ENCODE results near the gene TCF20.

The TCF20 gene

DNA sequence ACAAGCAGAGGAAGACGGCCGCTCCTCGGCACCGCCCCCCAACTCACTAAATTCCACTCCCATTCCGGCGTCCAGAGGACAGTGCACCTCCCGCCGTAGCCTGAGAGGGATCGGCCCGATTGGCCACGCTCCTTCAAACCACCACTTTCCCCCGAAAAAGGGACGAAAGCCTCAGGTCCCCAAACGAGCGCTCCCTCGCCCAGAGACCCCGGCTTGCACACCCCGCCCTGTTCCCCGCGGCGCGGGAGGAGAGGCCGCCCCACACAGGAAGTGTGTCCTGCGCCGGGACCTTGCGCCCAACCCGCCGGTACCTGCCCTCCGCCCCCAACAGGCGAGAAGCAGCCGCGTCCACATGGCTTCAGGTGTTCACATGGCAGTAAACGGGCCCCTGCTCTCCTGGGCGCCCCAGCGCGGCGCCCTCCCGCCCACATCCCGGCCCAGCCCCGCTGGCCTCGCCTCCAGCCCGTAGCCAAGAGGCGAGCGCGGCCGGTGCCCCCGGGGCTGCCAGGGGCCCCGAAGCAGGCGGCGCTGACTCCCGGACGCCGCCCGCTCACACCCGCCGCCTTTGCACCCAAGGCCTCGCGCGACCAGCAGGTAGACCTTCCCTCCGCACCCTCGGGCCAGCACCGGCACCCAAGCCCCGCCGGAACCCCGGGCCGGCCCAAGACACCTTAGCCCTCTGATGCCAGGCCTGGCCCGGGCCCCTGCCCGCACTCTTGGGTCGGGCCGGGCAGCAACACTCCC, 849 bp downstream of the TCF20 start:
- peak overlapping the region; percentile 90 for H3K27ac ChIP-seq
- no peak for TF ChIP-seq ZFX (IDR thresholded peaks at IDR 0.05; ENCODE audit: borderline replicate concordance)
- TF ChIP-seq, protein P1, sequence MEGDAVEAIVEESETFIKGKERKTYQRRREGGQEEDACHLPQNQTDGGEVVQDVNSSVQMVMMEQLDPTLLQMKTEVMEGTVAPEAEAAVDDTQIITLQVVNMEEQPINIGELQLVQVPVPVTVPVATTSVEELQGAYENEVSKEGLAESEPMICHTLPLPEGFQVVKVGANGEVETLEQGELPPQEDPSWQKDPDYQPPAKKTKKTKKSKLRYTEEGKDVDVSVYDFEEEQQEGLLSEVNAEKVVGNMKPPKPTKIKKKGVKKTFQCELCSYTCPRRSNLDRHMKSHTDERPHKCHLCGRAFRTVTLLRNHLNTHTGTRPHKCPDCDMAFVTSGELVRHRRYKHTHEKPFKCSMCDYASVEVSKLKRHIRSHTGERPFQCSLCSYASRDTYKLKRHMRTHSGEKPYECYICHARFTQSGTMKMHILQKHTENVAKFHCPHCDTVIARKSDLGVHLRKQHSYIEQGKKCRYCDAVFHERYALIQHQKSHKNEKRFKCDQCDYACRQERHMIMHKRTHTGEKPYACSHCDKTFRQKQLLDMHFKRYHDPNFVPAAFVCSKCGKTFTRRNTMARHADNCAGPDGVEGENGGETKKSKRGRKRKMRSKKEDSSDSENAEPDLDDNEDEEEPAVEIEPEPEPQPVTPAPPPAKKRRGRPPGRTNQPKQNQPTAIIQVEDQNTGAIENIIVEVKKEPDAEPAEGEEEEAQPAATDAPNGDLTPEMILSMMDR (IDR thresholded peaks at IDR 0.05) = peak; percentile 41

GRCh38 chr22:42268852-42269410, 1.5 kb downstream of the TCF20 start:
- peak overlapping the region; percentile 90 for H3K27ac ChIP-seq
- no peak for TF ChIP-seq ZFX (IDR thresholded peaks at IDR 0.05; ENCODE audit: borderline replicate concordance)
- TF ChIP-seq, protein P1 (IDR thresholded peaks at IDR 0.05) = no peak

DNA sequence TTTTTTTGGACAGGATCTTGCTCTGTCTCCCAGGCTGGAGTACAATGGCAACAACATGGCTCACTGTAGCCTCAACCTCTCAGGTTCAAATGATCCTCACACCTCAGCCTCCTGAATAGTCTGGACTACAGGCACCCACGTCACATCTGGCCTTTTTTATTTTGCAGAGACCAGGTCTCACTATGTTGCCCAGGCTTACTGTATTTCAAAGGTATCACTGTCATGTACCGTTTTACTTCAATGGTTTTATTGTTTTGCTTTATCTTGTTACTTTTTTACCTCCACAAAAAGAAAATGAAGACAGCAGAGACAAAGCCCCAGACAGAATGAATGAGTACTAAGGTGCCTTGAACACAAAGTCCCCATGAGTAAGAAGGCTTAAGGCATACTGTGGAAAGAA, 5.1 kb downstream of the TCF20 start:
- TF ChIP-seq, protein P1 (IDR thresholded peaks at IDR 0.05) = no peak
- no peak for TF ChIP-seq ZFX (IDR thresholded peaks at IDR 0.05; ENCODE audit: borderline replicate concordance)

DNA sequence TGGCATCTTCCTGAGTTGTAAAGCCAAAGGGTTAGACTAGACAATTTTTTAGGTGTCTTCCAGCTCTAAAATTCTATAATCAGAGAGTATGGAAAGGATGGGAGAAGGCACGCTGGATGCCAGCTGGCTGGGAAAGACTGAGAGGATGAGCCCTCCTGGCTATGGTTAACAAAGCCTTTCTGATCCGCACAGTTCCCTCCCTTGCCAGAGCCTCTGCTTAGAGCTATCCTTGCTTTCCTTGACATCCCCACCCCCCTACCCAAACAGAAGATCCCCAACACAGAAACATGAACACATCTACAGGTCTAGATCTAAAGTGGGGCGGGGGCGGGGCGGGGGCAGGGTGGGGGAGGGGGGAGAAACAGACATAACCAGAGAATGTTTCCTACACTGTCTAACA, 6.5 kb downstream of the TCF20 start:
- no peak overlapping the region for H3K27ac ChIP-seq
- no peak for TF ChIP-seq ZFX (IDR thresholded peaks at IDR 0.05; ENCODE audit: borderline replicate concordance)
- TF ChIP-seq, protein P1 (IDR thresholded peaks at IDR 0.05) = no peak

More for the DNA sequence above, 5.1 kb downstream of the TCF20 start:
- no peak overlapping the region for H3K27ac ChIP-seq

- no peak overlapping the region for H3K27ac ChIP-seq
- no peak for TF ChIP-seq ZFX (IDR thresholded peaks at IDR 0.05; ENCODE audit: borderline replicate concordance)
- TF ChIP-seq, protein P1 (IDR thresholded peaks at IDR 0.05) = no peak
These were observed 7.5 kb downstream of the TCF20 start for GRCh38 chr22:42262964-42263363.

GRCh38 chr22:42261296-42261695, 9.2 kb downstream of the TCF20 start:
- H3K27ac ChIP-seq = no peak overlapping the region
- TF ChIP-seq, protein P1 (IDR thresholded peaks at IDR 0.05) = no peak
- TF ChIP-seq ZFX (IDR thresholded peaks at IDR 0.05; ENCODE audit: borderline replicate concordance) = no peak

DNA sequence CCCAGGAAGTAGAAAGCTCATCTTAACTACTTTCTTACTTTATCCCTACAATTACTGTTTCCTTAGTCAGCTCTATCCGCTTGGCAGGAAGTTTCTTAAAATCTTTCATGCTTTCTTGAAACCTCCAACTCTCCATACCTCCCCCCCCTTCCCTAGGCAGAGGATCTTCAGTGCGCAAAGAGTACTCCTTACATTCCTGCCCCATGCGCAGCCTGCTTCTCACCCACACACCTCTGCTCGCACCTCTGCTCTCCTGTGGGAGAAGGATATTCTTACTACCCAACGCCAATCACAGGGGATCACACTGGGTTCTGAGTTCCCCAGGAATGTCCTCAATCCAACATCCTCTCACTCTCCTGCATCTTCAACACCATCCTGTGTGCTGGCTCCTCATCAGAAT, 12.3 kb downstream of the TCF20 start:
- H3K27ac ChIP-seq = no peak overlapping the region
- TF ChIP-seq ZFX (IDR thresholded peaks at IDR 0.05; ENCODE audit: borderline replicate concordance) = no peak

Data from 22Rv1 (cell line).